Activated CD4-positive, CD25-positive, alpha-beta regulatory T cell treated with anti-CD3 and anti-CD28 coated beads, Interleukin-2, amount 50 U/mL, for 24 hours (primary cell): Measurements from ENCODE around the gene RNF186.
A peak's percentile ranks its signal among the peaks of the same experiment; 100 is the strongest.
"Not testable (repeated sequence)": the region's sequence is repeated elsewhere in the genome, so short reads cannot be mapped to it uniquely, and the experiment has no call there.

Source experiments
- ATAC-seq, 2 donors: fragments of 150-1000 bp; cut with Tn5 transposase; one replicate each; pipeline ENCODE4 v1.10.0; 2021; ENCODE audit warnings: mild to moderate bottlenecking in 1 of 2, moderate library complexity in 1 of 2

Gene RNF186

DNA sequence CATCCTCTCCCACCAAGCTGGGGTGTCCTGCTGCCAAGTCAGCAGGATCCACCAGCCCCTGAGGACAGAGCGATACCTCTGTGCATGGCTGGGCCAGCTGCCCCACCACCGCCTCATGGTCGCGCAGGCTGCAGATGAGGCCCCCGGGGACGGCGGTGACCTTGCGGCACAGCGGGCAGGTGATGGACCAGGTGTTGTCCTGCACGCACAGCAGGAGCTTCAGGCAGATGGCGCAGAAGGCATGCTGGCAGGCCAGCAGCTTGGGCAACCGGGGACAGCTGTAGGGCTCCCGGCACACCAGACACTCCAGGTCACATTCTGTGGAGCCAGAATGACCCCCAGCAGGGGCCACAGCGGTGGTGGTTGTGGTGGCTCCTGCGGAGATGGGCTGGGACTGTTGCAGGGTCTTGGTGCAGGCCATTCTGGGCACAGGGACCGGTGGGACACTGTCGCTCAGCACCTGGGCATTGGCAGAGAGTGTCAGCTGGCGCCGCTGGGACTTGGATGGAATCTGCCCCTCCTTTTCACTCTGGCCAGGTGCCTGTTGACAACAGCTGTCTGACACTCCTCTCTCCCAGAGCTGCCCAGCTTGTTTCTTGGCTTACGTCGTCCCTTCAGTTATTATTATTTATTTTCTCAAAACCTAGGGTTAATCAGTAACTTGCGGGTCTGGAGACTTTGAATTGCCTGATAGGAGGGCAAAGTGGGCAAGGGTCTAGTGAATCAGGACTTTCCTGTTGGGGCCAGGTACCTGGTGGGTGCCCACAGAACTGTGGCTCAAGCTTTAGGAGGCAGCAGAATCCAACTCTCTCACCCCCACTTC, at the start of gene RNF186:
Gene RNF186 (minus strand): TSS at position 603 of the 823 bp plus-strand sequence. CDS start 182 bp downstream, at position 421.
- no peak for ATAC-seq

DNA sequence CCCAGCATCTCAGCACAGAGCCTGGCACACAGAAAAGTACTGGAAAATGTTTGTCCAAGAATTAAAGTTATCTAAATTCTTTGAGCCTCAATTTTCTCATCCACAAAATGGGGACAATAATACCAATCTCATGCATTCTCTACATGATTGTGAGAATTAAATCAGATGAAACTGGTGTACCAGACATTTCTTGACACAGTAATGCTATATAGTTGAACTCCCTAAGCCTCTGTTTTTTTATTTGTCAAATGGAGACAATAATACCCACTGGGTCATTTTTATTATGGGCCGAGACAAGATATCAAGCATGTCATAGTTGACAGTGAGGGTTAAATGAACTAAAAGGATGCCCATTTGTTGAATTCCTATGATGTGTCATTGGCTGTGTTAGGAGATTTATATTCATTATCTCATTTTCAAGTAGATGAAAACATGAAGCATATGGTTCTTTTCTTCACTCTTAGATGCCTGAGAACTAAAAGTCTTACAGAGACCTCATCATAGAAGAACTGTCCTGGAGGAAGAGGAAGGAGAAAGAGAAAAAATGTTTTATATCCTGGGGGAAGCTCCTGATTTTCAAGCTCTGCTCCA, 49.6 kb upstream of the RNF186 start:
- no peak for ATAC-seq

GRCh38 chr1:19862944-19863343, 47.9 kb upstream of the RNF186 start:
- ATAC-seq, result no peak

DNA sequence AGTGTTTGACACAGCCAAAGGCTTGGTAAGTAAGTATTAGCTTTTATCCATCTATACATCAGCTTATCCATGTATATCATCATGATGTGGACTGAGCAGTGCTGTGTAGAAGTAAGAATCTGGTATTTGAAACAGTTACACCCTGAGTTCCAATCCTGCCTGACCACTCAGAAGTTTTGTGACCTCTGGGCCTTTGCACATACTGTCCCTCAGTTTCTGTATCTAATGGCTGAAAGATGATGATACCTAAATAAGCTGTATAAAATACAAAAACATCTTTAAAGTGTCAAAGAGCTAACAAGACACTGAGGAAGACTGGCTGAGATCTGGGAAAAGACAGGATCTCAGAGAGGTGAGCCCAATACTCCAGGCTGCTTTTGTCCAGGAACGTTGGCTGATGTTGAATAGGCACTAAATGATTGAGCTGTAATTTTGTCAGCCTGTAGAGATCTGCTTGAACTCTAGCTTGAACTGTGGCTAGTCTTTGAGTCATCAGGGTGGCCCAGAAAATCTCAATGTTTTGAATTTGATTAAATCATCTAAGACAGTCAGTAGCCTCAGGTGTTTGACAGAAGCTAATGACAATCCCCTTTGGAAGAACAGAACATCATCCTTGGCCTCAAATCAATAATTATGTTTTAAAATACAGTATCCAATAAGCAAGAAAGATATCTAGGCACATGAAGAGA, 46.9 kb upstream of the RNF186 start:
- ATAC-seq, result no peak

DNA sequence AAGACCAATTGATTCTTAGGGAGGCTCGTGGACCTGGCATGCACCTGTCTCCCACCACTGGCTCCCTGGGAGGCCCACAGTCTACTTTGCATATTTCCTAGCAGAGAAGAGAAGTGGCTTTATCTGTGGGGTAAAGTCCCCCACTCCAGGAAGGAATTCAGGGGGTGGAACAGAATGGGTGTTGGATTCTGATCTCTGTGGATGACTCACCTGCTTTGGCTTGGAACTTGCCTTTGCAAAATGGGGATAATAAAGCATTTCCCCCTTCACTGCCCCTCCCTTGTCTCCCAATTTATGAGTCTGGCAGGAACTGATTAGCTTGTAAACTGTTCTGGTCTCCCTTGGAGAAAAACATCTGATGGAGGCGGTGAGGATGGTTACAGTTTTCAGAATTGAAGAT, 46.0 kb upstream of the RNF186 start:
- no peak for ATAC-seq

GRCh38 chr1:19860418-19860817, 45.3 kb upstream of the RNF186 start:
- no peak for ATAC-seq

GRCh38 chr1:19859876-19860275, 44.8 kb upstream of the RNF186 start:
- ATAC-seq, result no peak

DNA sequence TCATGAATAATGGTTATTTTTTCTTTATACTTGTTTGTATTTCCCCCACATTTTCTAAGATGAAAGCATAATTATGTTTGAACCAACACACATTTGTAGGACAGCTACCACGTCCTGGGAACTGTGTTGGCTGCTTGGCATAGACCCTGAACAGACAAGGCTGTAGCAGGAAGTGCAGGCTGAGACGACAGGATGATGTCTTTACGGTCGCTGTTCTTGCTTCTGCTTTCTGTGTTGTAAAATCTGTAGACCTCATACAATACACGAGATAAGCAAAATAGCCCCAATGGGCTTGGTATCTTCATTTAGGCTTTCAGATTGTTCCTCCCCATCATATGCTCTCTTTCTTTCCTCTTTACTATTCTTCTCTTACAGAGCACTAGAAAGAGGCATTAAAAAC, 43.8 kb upstream of the RNF186 start:
- ATAC-seq, result no peak

- no peak for ATAC-seq
Observed at GRCh38 chr1:19854866-19855265, 39.8 kb upstream of the RNF186 start.

GRCh38 chr1:19852036-19852435, 37.0 kb upstream of the RNF186 start:
- no peak for ATAC-seq

DNA sequence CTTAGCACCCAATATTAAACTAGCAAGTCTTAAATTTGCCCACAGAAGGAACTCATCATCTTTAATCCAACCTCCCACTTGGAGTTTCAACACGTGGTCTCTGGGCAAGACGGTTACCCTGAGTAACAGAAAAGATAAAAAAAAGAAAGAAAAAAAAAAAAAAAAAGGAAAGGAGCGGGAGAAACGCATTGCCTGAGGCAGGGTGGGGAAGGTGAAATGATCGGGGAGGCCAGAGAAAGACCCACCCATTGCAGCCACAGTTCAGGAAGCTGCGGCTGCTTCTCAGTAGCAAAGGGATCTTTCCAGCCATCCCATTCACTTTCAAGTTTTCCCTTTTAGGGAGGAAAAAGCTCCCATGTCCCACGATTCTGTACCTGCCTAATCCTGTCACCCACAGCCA, 35.1 kb upstream of the RNF186 start:
- no peak for ATAC-seq

GRCh38 chr1:19849307-19849706, 34.2 kb upstream of the RNF186 start:
- ATAC-seq, result not testable (repeated sequence)

GRCh38 chr1:19847334-19847733, 32.3 kb upstream of the RNF186 start:
- ATAC-seq, result not testable (repeated sequence)

DNA sequence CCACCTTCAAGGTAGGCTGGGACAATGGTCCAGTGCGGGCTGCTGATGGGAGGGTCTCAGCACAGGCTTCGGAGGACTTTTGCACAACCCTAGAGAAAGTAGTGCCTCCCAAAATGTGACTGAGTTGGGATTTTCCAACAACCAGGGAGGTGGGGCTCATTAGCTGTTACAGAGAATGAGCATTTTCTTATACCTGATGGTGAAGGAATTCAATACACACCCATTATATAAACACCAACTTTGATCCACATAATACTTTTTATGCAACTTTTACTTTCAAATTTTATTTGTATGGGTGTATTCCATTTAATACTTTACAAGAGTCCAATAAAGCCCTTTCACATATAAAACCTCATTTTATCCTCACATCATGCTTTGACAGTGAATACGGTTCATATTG, 31.3 kb upstream of the RNF186 start:
- ATAC-seq, result no peak

DNA sequence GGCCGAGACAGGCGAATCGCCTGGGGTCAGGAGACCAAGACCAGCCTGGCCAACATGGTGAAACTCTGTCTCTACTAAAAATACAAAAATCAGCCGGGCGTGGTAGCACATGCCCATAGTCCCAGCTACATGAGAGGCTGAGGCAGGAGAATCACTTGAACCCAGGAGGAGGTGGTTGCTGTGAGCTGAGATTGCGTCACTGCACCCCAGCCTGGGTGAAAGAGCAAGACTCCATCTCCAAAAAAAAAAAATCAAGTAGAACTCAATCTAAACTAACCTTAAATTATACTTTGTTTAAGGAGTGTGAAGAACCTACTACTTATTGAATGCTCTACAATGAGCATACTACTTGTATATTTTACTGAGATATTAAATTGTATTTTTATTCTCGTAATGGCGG, 30.5 kb upstream of the RNF186 start:
- no peak for ATAC-seq

DNA sequence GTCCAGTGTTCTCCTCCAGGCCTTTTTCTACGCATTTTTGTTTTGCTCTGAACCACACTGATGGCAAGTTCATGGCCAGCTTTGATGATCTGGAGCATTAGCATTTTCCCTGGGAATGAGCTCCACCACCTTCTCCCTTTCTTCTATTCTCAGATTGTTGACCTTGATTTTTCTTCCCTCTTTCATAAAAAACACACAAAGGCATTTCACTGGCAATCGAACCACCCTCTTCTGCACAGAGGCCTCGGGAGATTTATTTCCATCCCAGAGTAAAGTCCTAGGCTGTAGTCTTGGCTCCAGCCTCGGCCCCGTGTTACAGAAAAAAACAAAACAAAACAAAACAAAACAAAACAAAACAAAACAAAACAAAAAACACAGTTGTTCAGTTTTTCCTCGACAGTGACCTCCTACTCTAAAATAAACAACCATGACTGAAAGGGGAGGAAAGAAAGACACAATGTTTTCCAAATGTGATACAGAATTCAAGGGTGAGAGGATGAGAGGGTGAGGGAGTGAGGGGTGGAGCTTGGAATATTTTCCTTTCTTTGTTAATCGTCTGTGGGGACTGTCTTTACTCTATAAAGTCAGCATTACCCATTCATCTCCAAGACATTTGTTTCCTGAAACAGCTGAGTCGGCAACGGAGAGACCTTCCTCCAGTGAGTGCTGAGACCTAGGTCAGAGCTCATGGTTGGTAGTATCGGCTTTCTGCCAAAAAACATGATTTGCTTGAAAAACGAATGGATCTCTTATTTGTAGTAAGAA, 29.8 kb upstream of the RNF186 start:
- no peak for ATAC-seq

DNA sequence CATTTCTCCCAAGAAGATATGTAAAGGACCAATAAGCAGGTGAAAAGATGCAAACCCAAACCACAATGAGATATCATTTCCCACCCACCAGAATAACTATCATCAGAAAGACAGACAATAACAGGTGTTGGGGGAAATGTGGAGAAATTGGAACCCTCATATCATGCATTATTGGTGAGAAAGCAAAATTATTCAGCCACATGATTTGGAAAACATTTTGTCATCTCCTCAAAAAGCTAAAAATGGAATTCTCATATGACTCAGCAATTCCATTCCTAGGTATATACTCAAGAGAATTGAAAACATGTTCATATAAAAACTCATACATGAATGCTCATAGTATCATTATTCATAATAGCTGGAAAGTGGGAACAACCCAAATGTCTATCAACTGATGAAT, 25.1 kb upstream of the RNF186 start:
- ATAC-seq, result peak in 1 of 2 donors; percentile 27

- ATAC-seq, result no peak
Observed at GRCh38 chr1:19837866-19838265, 22.8 kb upstream of the RNF186 start.

- ATAC-seq, result no peak
Observed at GRCh38 chr1:19835578-19835977, 20.5 kb upstream of the RNF186 start.

DNA sequence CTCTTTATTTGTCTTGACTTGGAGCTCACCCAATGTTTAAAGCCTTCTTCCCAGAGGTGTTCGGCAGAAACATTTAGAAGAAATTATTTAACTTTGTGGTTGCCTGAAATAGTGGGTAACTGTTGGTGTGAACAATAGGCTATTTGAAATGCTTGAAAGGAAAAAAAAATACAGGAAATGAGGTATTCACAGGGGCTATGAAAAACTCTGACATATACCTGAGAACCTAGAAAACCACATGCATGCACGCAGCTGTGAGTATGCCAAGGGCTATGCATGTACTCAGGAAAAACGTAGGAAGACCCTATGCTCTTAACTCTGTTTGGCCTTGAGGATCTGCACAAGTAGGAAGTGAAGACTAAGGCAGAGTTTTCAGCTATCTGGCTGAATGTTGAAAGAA, 16.4 kb upstream of the RNF186 start:
- ATAC-seq, result no peak

DNA sequence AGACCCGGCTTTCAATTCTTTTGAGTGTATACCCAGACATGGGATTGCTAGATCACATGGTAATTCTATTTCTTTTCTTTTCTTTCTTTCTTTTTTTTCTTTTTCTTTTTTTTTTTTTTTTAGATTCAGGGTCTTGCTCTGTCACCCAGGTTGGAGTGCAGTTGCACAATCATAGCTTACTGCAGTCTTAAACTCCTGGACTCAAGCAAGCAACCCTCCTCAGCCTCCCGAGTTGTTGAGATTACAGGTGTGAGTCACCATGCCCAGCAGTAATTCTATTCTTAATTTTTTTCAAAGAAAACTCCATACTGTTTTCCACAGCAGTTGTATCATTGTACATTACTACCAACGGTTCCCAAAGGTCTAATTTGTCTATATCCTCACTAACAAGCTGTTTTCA, 13.5 kb upstream of the RNF186 start:
- ATAC-seq, result no peak

DNA sequence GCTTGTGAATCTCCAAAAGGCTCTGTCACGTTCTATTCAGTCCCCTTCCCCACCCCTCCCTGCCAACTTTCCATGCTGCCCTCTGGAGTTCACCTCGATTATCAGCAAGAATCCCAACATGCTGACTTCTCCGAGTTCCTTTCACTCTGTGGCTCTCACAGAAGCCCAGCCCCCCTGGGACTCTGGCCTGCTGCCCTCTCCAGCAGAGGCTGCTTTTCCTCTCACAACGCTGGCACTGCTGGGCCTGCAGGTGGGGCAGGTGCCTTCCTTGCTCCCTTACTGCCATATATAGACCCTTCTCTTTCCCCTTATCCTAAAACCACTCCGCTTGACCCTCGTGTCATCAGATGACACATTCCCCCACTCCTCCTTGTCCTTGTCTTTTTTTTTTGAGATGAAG, 10.2 kb upstream of the RNF186 start:
- ATAC-seq, result no peak

- ATAC-seq, result no peak
Observed at GRCh38 chr1:19824541-19824940, 9.5 kb upstream of the RNF186 start.
